ENCODE data around the gene SPON2.

SPON2 gene

DNA sequence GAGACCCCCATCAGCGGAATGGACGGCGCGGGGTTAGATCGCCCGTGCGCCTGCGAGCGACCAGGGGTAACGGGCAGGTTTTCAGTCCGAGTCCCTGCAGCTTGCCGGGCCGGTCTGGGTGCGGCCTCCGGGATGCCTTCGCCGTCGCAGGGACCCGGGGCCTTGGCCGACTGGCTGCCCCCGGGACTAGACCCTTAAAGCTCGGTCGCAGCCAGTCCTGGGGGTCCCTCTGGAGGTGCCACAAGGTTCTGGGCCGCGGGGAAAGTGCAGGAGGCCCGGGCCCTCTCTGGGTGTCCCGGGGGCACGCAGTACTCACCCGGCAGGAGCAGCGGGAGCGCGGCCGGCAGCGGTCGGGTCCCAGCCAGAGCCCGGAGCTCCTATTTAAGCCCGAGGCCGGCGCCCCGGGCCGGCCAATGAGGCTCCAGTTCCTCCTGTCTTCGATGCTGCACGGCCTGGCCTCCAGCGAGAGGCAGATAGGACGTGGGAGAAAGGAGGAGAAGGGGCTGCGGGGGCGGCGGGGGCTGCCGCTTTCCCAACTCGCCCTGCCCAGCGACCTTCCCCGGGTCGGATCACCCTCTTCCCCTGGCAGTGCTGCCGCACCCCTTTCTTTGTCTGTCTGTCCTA is at the start of gene SPON2:
Gene SPON2, minus strand, starts transcription at position 356 of the 624 bp plus-strand sequence.
- no peak for DNase-seq (ENCODE audit: low read depth)

GRCh38 chr4:1221155-1221870 is 48.9 kb upstream of the SPON2 start:
- no peak for DNase-seq (ENCODE audit: low read depth)

GRCh38 chr4:1220566-1220965 is 48.2 kb upstream of the SPON2 start:
- DNase-seq (ENCODE audit: low read depth) = no peak

GRCh38 chr4:1219566-1219950 is 47.2 kb upstream of the SPON2 start:
- DNase-seq (ENCODE audit: low read depth) = no peak

DNA sequence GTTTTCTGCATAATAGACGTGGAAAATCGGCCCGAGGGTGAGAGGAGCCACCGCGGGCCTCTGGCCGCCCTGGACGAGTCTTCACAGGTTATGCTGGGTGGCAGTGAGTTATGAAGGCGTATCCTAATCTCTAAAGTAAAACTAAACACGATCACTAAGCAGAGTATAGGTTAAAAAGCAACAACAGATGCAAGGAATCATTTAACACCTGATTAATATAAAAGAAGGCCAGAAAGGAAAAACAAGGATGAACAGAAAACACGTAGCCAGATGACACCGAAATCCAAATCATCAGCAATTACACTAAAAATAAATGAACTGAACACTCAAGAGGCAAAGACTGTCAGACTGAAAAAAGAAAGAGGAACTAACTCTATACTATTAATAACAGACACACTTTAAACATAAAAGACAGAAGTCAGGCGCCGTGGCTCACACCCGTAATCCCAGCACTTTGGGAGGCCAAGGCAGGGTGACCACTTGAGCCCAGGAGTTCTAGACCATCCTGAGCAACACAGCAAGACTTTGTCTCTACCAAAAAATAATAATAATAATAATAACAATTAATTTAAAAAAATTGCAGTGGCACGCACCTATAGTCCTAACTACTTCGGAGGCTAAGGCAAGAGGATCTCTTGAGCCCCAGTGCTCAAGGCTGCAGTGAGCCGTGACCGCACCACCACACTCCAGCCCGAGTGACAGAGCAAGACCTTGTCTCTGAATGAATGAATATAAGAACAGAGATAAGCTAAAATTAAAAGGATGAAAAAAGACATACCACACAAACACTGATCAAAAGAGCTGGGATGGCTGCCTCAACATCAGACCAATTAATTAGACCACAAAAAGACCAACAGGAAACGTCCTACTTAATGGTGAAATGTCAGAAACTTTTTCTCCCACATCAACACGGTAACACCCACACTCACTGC is 46.5 kb upstream of the SPON2 start:
- DNase-seq (ENCODE audit: low read depth) = no peak

DNA sequence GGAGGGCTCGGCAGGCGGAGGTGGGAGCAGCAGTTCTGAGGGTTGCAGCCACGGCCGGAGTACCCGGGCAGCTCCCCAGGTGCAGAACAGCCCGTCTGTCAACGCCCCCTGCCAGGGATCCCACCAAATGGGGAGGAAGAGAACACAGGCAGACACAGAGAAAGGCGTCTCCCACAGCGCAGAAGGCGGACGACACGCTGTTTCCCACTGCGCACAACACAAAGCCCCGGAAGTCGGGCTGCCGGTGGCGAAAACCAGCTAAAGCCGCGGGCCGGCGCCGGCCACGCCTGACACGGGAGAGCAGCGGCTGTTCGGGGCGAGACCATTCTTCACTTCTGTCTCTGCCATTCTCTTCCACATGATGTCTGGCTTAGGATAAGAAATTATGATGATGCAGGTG is 45.0 kb upstream of the SPON2 start:
- DNase-seq (ENCODE audit: low read depth) = no peak

- peak; percentile 29 for DNase-seq (ENCODE audit: low read depth)
These were observed 44.5 kb upstream of the SPON2 start for GRCh38 chr4:1216869-1217294.

DNA sequence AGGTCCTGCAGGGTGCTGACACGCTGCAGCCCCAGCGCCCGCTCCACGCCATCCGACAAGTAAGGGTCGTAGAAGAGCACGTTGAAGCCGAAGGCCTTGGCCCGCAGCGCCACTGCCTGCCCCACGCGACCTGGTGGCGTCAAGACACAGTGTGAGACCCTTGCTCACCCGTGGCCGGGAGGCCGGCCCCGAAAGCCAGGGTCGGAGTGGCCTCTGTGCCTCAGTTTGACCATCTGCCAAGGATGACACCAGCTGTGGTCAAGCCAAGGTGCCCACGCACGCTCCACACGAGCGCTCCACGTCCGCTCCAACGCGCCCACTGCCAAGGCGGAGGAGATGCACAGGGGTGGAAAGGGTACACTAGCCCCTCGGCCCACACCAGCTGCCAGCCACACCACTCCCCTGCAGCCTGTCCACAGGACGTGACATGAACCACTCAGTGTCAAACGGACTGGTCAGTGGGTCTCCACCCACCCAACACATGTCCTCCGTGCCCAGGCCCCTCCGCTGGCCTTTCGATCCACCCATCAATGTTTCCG is 43.8 kb upstream of the SPON2 start:
- no peak for DNase-seq (ENCODE audit: low read depth)

DNA sequence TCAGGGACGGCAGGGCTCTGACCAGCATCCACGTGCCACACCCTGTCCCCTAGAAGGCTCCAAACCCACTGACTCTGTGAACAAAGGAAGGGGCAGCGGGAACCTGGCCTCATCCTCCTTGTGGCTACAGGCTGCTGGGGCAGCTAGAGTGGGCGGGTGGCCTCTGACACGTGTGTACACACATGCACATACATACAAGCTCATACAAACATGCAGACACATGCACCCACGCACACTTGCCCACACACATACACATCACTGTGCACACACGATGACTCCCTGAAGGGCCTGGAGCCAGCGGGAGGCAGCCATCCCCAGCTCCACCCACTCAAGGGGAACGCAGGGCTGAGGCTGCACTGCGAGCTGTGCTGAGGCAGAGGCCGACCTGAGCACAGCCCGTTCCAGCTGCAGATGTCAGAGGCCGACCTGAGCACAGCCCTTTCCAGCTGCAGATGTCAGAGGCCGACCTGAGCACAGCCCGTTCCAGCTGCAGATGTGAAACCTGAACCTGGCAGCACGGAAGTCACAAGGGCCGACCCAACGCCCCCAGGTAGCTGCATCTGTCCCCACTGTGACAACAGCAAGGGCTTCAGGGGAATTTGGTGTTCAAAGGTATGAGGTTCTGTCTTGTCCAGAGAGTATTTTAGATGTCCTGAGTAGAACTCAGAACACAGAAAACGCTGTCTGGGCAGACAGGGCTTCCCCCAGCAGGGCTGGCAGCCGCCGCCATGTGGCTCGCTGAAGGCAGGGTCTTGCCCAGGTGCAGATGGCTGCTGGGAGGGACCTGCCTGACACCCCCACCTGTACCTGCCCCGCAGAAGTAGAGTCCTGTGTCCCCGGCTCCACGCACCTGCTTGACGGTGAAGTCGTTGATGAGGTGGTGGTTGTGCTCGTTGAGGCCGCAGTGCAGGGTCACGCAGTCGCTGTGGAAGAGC is 43.0 kb upstream of the SPON2 start:
- DNase-seq (ENCODE audit: low read depth) = no peak

GRCh38 chr4:1214101-1215095 is 42.0 kb upstream of the SPON2 start:
- no peak for DNase-seq (ENCODE audit: low read depth)

GRCh38 chr4:1213336-1213995 is 41.1 kb upstream of the SPON2 start:
- no peak for DNase-seq (ENCODE audit: low read depth)

DNA sequence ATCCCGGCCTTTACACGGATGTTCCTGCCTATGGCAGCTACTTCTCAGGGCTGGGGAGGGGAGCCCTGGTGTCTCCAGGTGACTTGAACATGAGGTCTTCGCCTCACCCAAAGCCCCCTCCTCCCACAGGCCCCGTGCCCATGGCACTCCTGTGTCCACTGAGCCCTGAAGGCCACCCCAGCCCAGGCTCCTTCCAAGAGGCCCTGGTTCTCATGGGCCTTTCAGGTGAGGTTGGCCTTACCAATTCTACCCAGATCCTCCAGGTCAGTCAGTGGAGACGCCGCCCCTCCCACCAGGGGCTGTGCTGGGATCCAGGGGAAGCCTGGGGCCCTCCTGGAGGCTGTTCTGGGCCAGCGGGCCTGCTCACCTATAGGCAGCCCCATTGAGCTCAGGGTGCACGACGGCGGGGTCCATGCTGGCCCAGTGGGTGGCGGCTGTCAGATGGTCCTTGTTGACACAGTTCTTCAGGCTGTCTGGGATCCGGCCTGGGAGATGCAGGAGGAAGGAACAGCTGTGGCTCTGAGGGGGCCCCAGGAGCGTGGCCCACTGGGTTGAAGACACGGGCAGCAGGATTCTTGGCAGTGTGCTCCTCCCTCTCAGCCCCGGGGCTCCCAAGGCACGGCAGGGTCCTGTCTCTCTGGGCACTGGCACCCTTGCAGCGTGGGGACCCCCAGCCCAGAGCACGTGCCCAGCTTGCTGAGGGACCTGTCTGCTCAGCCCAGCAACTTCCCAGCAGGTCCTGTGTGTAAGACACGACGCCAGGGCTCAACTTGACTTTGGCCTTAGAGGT is 40.4 kb upstream of the SPON2 start:
- no peak for DNase-seq (ENCODE audit: low read depth)

- DNase-seq (ENCODE audit: low read depth) = no peak
These were observed 39.6 kb upstream of the SPON2 start for GRCh38 chr4:1211891-1212545.

DNA sequence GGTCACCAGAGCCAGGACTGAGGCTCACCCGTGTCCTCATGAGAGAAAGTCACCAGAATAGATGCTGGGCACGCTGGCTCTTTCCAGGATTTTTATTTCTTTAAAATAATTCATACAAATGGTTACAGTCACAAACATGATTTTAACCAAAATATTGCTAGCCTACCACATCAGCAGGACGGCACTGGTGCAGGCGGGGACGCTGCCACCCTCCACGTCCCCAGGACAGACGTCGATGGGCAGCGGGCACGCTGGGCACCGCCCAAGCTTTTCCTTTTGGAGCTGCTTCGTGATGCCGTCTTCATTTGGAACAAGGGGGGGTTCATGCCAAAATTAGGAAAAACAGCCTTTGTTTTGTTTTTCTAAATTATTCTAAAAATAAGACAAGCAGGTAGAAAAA is 39.0 kb upstream of the SPON2 start:
- DNase-seq (ENCODE audit: low read depth) = no peak

GRCh38 chr4:1210971-1211370 is 38.6 kb upstream of the SPON2 start:
- DNase-seq (ENCODE audit: low read depth) = no peak

GRCh38 chr4:1210241-1210841 is 38.0 kb upstream of the SPON2 start:
- DNase-seq (ENCODE audit: low read depth) = no peak

- DNase-seq (ENCODE audit: low read depth) = no peak
These were observed 37.4 kb upstream of the SPON2 start for GRCh38 chr4:1209821-1210220.
